ENCODE data around the gene TLE6. TPM values are rescaled to one million over a fixed set of nuclear protein-coding genes. Genes with fewer than 3 reads are reported as not detected.
"Not testable (repeated sequence)": the region's sequence is repeated elsewhere in the genome, so short reads cannot be mapped to it uniquely, and the experiment has no call there.

Gene TLE6
- total and polyA plus RNA-seq, 11 donors, result 0.21 to 1.4 (median 0.69) TPM; not detected in 1

- Histone ChIP-seq H3K4me1 (peaks cover 0 to 26% (median 19%) of the 10 kb centered on the region in 12 donors), H3K9me3 (no peaks in the 10 kb centered on the region), H3K27me3 (no peaks in the 10 kb centered on the region), H3K4me3 (peak overlapping the region; percentile 31 to 72 (median 59)), H3K27ac (peak overlapping the region; percentile 90 to 98 (median 95)), H3K36me3 (no peaks in the 10 kb centered on the region)
- TF ChIP-seq CTCF (IDR thresholded peaks at IDR 0.05) (peak in 5 of 12 donors; percentile 15 to 32 (median 22)), POLR2A (IDR thresholded peaks at IDR 0.05) (peak in 1 of 2 donors; percentile 50)
- ATAC-seq (peak; percentile 83 to 92 (median 90)), DNase-seq (peak; percentile 95 to 96 (median 96))
- intact Hi-C loops (cut with DNase I), result loop anchor here in 3 of 10 donors (2.0 to 10.0 kb wide), 4 partner anchors 24 to 60 kb away; partner anchors contain the start of gene TLE6 (in 2 of the 3)
- WGBS, 4 donors, result 1 to 3% (median 2%) methylated on average over 22 to 44 of the region's 44 CpGs
These were observed 59.0 kb downstream of the TLE6 start for GRCh38 chr19:3036119-3036976.

DNA sequence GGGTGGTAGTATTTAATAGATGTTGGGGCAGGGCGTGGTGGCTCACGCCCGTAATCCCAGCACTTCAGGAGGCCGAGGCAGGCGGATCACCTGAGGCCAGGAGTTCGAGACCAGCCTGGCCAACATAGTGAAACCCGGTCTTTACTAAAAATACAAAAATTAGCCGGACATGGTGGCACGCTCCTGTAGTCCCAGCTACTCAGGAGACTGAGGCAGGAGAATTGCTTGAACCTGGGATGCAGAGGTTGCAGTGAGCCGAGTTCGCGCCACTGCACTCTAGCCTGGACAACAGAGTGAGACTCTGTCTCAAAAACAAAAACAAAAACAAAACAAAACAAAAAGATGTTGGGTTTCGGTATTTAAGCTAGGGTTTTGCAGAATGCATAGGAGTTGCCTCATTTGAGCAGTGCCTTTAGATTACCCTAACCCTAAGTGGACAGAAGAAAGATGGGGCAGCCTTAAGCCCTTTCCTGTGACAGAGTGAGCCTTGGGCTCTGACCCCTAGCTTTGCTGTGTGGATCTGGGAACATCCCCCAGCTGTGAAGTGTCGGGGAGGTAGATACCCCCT is 59.7 kb downstream of the TLE6 start:
- H3K4me3 ChIP-seq, result peak overlapping the region in 7 of 12 donors; percentile 56 to 72 (median 61)
- H3K4me1 ChIP-seq, result peaks cover 0 to 28% (median 19%) of the 10 kb centered on the region in 12 donors
- H3K9me3 ChIP-seq, H3K36me3 ChIP-seq, DNase-seq, ATAC-seq, H3K27me3 ChIP-seq: not testable (repeated sequence)
- peak overlapping the region in 11 of 12 donors; percentile 90 to 98 (median 95) for H3K27ac ChIP-seq
- 72 to 75% (median 74%) methylated on average over 14 of the region's 14 CpGs for WGBS, 4 donors
- intact Hi-C loops (cut with DNase I), result loop anchor here in 3 of 10 donors (2.0 to 10.0 kb wide), 4 partner anchors 24 to 60 kb away; partner anchors contain the start of gene TLE6 (in 2 of the 3)

DNA sequence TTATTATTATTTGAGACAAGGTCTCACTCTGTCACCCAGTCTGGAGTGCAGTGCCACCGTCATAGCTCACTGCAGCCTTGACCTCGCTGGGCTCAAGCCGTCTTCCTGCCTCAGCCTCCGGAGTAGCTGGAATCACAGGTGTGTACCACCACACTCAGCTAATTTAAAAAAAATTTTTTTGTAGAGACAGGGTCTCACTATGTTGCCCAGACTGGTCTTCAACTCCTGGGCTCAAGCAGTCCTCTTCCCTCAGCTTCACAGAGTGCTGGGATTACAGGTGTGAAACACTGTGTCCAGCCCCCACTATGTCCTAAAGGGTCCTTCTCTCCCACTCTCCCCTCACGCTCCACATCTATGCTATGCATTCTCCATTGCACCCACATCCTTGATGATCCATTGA is 60.9 kb downstream of the TLE6 start:
- TF ChIP-seq POLR2A (IDR thresholded peaks at IDR 0.05) (no peak), CTCF (IDR thresholded peaks at IDR 0.05) (no peak)
- Histone ChIP-seq H3K27ac (no peak overlapping the region), H3K27me3 (peaks cover 0 to 3% (median 0%) of the 10 kb centered on the region in 9 donors), H3K9me3 (no peaks in the 10 kb centered on the region), H3K36me3 (no peaks in the 10 kb centered on the region), H3K4me1 (peaks cover 0 to 34% (median 20%) of the 10 kb centered on the region in 12 donors), H3K4me3 (no peak overlapping the region)
- intact Hi-C loops (cut with DNase I), result loop anchor here in 2 of 10 donors (5.0 to 10.0 kb wide), 2 partner anchors 53 to 61 kb away; partner anchors contain the start of gene TLE6 (in 1 of the 2)
- ATAC-seq (no peak), DNase-seq (no peak)
- 73 to 87% (median 82%) methylated on average over 5 of the region's 5 CpGs for WGBS, 4 donors

- TF ChIP-seq CTCF (IDR thresholded peaks at IDR 0.05) (no peak), POLR2A (IDR thresholded peaks at IDR 0.05) (no peak)
- Histone ChIP-seq H3K9me3 (no peaks in the 10 kb centered on the region), H3K4me3 (no peak overlapping the region), H3K4me1 (peaks cover 0 to 33% (median 19%) of the 10 kb centered on the region in 12 donors), H3K27me3 (peaks cover 0 to 3% (median 0%) of the 10 kb centered on the region in 9 donors), H3K27ac (no peak overlapping the region), H3K36me3 (no peaks in the 10 kb centered on the region)
- WGBS, 4 donors, result 82 to 87% (median 85%) methylated on average over 5 of the region's 5 CpGs
- DNase-seq (no peak), ATAC-seq (no peak)
- intact Hi-C loops (cut with DNase I), result loop anchor here in 2 of 10 donors (5.0 to 10.0 kb wide), 2 partner anchors 54 to 62 kb away; partner anchors contain the start of gene TLE6 (in 1 of the 2)
These were observed 61.8 kb downstream of the TLE6 start for GRCh38 chr19:3039125-3039524.
